Trophoblast cell (in vitro differentiated cells and primary cell): ENCODE results near the gene ATP2B3.
A peak's percentile ranks its signal among the peaks of the same experiment; 100 is the strongest.

ENCODE experiments used
- DNase-seq, 2 donors: peaks; one replicate each; pipeline ENCODE4 v3.0.0-alpha.2; 2016
- H2AFZ ChIP-seq: 2 replicates; pipeline ENCODE4 v1.6.1; 2013; ENCODE audit warnings: low read length, moderate library complexity, mild to moderate bottlenecking; ENCODE audit not compliant: insufficient read depth, poor library complexity
- H2AK5ac ChIP-seq: 2 replicates; pipeline ENCODE4 v1.6.1; 2013; ENCODE audit warnings: mild to moderate bottlenecking, low read length
- H2BK120ac ChIP-seq: 2 replicates; pipeline ENCODE4 v1.6.1; 2013; ENCODE audit warnings: low read length, mild to moderate bottlenecking, moderate library complexity; ENCODE audit not compliant: insufficient read depth, poor library complexity
- H2BK12ac ChIP-seq: 2 replicates; pipeline ENCODE4 v1.6.1; 2013; ENCODE audit warnings: mild to moderate bottlenecking, low read length, moderate library complexity
- H2BK5ac ChIP-seq: 2 replicates; pipeline ENCODE4 v1.6.1; 2013; ENCODE audit warnings: low read length, low read depth, moderate library complexity, mild to moderate bottlenecking; ENCODE audit not compliant: poor library complexity
- H3K14ac ChIP-seq: 2 replicates; pipeline ENCODE4 v1.6.1; 2013; ENCODE audit warnings: mild to moderate bottlenecking, low read length
- H3K18ac ChIP-seq: 2 replicates; pipeline ENCODE4 v1.6.1; 2013; ENCODE audit warnings: mild to moderate bottlenecking, low read length
- H3K23ac ChIP-seq: 2 replicates; pipeline ENCODE4 v1.6.1; 2013; ENCODE audit warnings: low read length
- H3K27ac ChIP-seq: 2 replicates; pipeline ENCODE4 v1.5.1; 2013; ENCODE audit warnings: low read depth, mild to moderate bottlenecking, inconsistent platforms, low read length, moderate library complexity
- H3K27me3 ChIP-seq: 2 replicates; pipeline ENCODE4 v1.6.1; 2013; ENCODE audit warnings: inconsistent platforms, mild to moderate bottlenecking, low read length, moderate library complexity; ENCODE audit not compliant: insufficient read depth
- H3K36me3 ChIP-seq, 2 experiments: 1 replicate in 1 of 2; 2 replicates in 1 of 2; pipeline ENCODE4 v1.6.1; 2013; ENCODE audit warnings: low read length in 2 of 2, mild to moderate bottlenecking in 2 of 2, moderate library complexity in 1 of 2; ENCODE audit not compliant: insufficient read depth in 2 of 2, control insufficient read depth in 1 of 2
- H3K4ac ChIP-seq: 2 replicates; pipeline ENCODE4 v1.6.1; 2013; ENCODE audit warnings: low read depth, mild to moderate bottlenecking, low read length, moderate library complexity
- H3K4me1 ChIP-seq, 2 experiments: 1 replicate in 1 of 2; 2 replicates in 1 of 2; pipeline ENCODE4 v1.6.1; 2013; ENCODE audit warnings: low read length in 2 of 2, mild to moderate bottlenecking in 2 of 2, moderate library complexity in 1 of 2; ENCODE audit not compliant: insufficient read depth in 2 of 2, control insufficient read depth in 1 of 2
- H3K4me2 ChIP-seq: 2 replicates; pipeline ENCODE4 v1.6.1; 2013; ENCODE audit warnings: inconsistent platforms, mild to moderate bottlenecking, low read length, moderate library complexity
- H3K4me3 ChIP-seq: 2 replicates; pipeline ENCODE4 v1.5.1; 2013; ENCODE audit warnings: mild to moderate bottlenecking, low read depth, low read length, inconsistent platforms
- H3K79me1 ChIP-seq: one replicate; pipeline ENCODE4 v1.6.1; 2013; ENCODE audit warnings: low read length
- H3K79me2 ChIP-seq: 2 replicates; pipeline ENCODE4 v1.6.1; 2013; ENCODE audit warnings: low read length, mild to moderate bottlenecking; ENCODE audit not compliant: control insufficient read depth, insufficient read depth, poor library complexity
- H3K9ac ChIP-seq: 2 replicates; pipeline ENCODE4 v1.6.1; 2013; ENCODE audit warnings: mild to moderate bottlenecking, low read length
- H3K9me3 ChIP-seq: 2 replicates; pipeline ENCODE4 v1.6.1; 2013; ENCODE audit warnings: low read depth, mild to moderate bottlenecking, control low read depth, inconsistent platforms, low read length; ENCODE audit not compliant: insufficient read depth
- H4K12ac ChIP-seq: 2 replicates; pipeline ENCODE4 v1.6.1; 2013; ENCODE audit warnings: low read depth, mild to moderate bottlenecking, low read length, moderate library complexity
- H4K8ac ChIP-seq: 2 replicates; pipeline ENCODE4 v1.6.1; 2013; ENCODE audit warnings: low read depth, mild to moderate bottlenecking, low read length, moderate library complexity
- H4K91ac ChIP-seq: one replicate; pipeline ENCODE4 v1.6.1; 2013; ENCODE audit warnings: low read depth, mild to moderate bottlenecking, low read length, moderate library complexity
- WGBS: extraction: QIAGEN DNeasy Blood & Tissue Kit; methylation state at CpG from one replicate; pipeline ENCODE4 v1.1.7; 2013; ENCODE audit warnings: missing lambda C conversion rate; ENCODE audit not compliant: insufficient read length, insufficient coverage; ENCODE audit errors: extremely low coverage; 5-methylcytosine and 5-hydroxymethylcytosine counted together

Gene ATP2B3

GRCh38 chrX:153627675-153628111 is 110.3 kb downstream of the ATP2B3 start:
- H2AFZ ChIP-seq: no peak overlapping the region
- H3K27ac ChIP-seq: no peak overlapping the region
- H4K12ac ChIP-seq: no peak overlapping the region
- H3K4me3 ChIP-seq: no peak overlapping the region
- H3K79me2 ChIP-seq: no peaks in the 10 kb centered on the region
- H2BK12ac ChIP-seq: no peak overlapping the region
- H3K4me2 ChIP-seq: no peak overlapping the region
- H3K36me3 ChIP-seq: no peaks in the 10 kb centered on the region
- no CpG with 5 or more reads among the region's 15 CpGs for WGBS
- H4K91ac ChIP-seq: no peak overlapping the region
- no peaks in the 10 kb centered on the region for H3K4me1 ChIP-seq
- H2BK5ac ChIP-seq: no peak overlapping the region
- no peak overlapping the region for H3K18ac ChIP-seq
- no peak overlapping the region for H2BK120ac ChIP-seq
- no peak overlapping the region for H2AK5ac ChIP-seq
- H3K9ac ChIP-seq: no peak overlapping the region
- H3K4ac ChIP-seq: no peak overlapping the region
- H4K8ac ChIP-seq: no peak overlapping the region
- H3K9me3 ChIP-seq: no peaks in the 10 kb centered on the region
- H3K79me1 ChIP-seq: no peaks in the 10 kb centered on the region
- H3K23ac ChIP-seq: no peak overlapping the region
- DNase-seq: peak; percentile 91 to 92
- H3K27me3 ChIP-seq: no peaks in the 10 kb centered on the region
- no peak overlapping the region for H3K14ac ChIP-seq

- Histone ChIP-seq H3K79me1 (no peaks in the 10 kb centered on the region), H3K4me3 (no peak overlapping the region), H4K8ac (no peak overlapping the region), H3K27ac (no peak overlapping the region), H2AK5ac (no peak overlapping the region), H3K14ac (no peak overlapping the region), H3K79me2 (no peaks in the 10 kb centered on the region), H3K36me3 (no peaks in the 10 kb centered on the region), H2AFZ (no peak overlapping the region), H3K4ac (no peak overlapping the region), H3K23ac (no peak overlapping the region), H3K27me3 (no peaks in the 10 kb centered on the region), H2BK5ac (no peak overlapping the region), H3K9me3 (no peaks in the 10 kb centered on the region), H3K18ac (no peak overlapping the region), H2BK12ac (no peak overlapping the region), H4K12ac (no peak overlapping the region), H3K9ac (no peak overlapping the region), H2BK120ac (no peak overlapping the region), H3K4me2 (no peak overlapping the region), H4K91ac (no peak overlapping the region), H3K4me1 (no peaks in the 10 kb centered on the region)
- no CpG with 5 or more reads among the region's 8 CpGs for WGBS
- no peak for DNase-seq
Observed at GRCh38 chrX:153628129-153628528, 110.7 kb downstream of the ATP2B3 start.

- Histone ChIP-seq H2AFZ (no peak overlapping the region), H3K18ac (no peak overlapping the region), H4K91ac (no peak overlapping the region), H3K9me3 (no peaks in the 10 kb centered on the region), H2BK5ac (no peak overlapping the region), H3K4me3 (no peak overlapping the region), H4K8ac (no peak overlapping the region), H3K4me2 (no peak overlapping the region), H3K36me3 (no peaks in the 10 kb centered on the region), H3K23ac (no peak overlapping the region), H4K12ac (no peak overlapping the region), H2AK5ac (no peak overlapping the region), H3K9ac (no peak overlapping the region), H3K14ac (no peak overlapping the region), H3K4me1 (no peaks in the 10 kb centered on the region), H3K4ac (no peak overlapping the region), H2BK120ac (no peak overlapping the region), H3K27ac (no peak overlapping the region), H3K27me3 (no peaks in the 10 kb centered on the region), H3K79me1 (no peaks in the 10 kb centered on the region), H3K79me2 (no peaks in the 10 kb centered on the region), H2BK12ac (no peak overlapping the region)
- DNase-seq: no peak
- no CpG with 5 or more reads among the region's 12 CpGs for WGBS
Observed at GRCh38 chrX:153628665-153629064, 111.2 kb downstream of the ATP2B3 start.

DNA sequence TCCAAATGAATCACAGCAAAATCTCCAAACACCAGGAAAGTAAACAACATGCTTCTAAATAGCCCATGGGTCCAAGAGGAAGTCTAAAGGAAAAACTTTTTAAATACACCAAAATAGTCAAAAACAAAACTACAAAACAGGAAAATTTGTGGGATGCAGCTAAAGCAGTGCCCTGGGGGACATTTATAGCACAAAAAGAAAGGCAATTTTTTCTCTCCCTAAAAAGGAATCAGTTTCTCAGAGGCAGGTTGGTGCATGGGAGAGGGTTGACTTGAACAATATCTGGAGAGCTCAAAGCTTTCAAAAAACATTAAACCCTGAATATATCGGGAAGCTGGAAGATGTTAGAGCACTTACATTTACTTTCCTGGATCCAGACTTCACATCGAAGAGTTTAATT is 113.9 kb downstream of the ATP2B3 start:
- no peaks in the 10 kb centered on the region for H3K27me3 ChIP-seq
- no CpG with 5 or more reads among the region's 2 CpGs for WGBS
- H2AFZ ChIP-seq: no peak overlapping the region

More for the DNA sequence above, 113.9 kb downstream of the ATP2B3 start:
- Histone ChIP-seq H2BK12ac (no peak overlapping the region), H3K36me3 (no peaks in the 10 kb centered on the region), H3K4me3 (no peak overlapping the region), H2AK5ac (no peak overlapping the region), H3K79me2 (no peaks in the 10 kb centered on the region), H3K27ac (no peak overlapping the region), H3K14ac (no peak overlapping the region), H3K4ac (no peak overlapping the region), H3K4me2 (no peak overlapping the region), H4K91ac (no peak overlapping the region), H3K4me1 (no peaks in the 10 kb centered on the region), H2BK120ac (no peak overlapping the region), H3K23ac (no peak overlapping the region), H3K18ac (no peak overlapping the region), H4K12ac (no peak overlapping the region), H2BK5ac (no peak overlapping the region), H3K9me3 (peaks cover 2% of the 10 kb centered on the region), H3K79me1 (no peaks in the 10 kb centered on the region), H3K9ac (no peak overlapping the region), H4K8ac (no peak overlapping the region)
- DNase-seq: no peak
